ENCODE results near the gene KRT39. TPM values are rescaled to one million over a fixed set of nuclear protein-coding genes. Genes with fewer than 3 reads are reported as not detected.

The KRT39 gene
- total RNA-seq, 1 experiment from 2014 or later, result not detected

DNA sequence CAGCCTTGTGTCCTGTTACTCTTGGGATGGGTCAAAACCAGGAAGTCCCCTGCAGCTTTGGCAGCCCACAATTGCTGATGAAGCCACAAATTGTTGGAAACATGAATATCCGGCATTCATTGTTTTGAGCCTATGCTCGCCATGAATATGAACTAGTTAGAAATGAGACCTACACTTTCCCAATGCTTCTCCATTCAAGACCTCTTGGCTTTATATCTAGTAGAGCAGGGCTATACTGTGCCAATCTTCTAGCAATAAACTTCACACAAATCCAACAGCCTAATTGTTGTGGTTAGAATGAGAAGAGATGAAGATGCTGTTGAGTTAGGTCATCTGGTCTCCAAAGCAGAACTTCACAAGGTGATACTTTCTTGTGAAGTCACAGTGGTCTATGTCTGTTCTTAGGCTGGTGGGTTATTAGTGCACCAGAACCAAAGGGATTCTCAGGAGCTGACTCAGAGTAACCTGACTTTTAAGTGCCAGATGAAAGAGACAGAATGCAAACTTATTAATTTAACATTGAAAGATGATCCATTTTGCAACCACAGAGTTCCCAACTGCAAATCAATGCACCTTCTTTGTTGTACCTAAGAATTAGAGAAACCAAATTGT is 15.6 kb downstream of the KRT39 start:
- Mint-ChIP-seq H3K27ac (no peak overlapping the region), H3K36me3 (no peaks in the 10 kb centered on the region), H3K4me1 (peaks cover 5% of the 10 kb centered on the region; the same call in 1 of the 2 replicates), H3K9me3 (no peaks in the 10 kb centered on the region), H3K4me3 (no peak overlapping the region), H3K27me3 (ENCODE audit: low read depth) (no peaks in the 10 kb centered on the region)
- TF ChIP-seq MYBL2 (CRISPR knock-in tag; IDR thresholded peaks at IDR 0.05), result no peak
- no peak for ATAC-seq
- ChIA-PET POLR2A (no interaction called here), CTCF (no interaction called here)
- no peak for DNase-seq (ENCODE audit: low spot score)

GRCh38 chr17:40950176-40950575 is 16.6 kb downstream of the KRT39 start:
- Mint-ChIP-seq H3K36me3 (no peaks in the 10 kb centered on the region), H3K9me3 (no peaks in the 10 kb centered on the region), H3K27ac (no peak overlapping the region), H3K27me3 (ENCODE audit: low read depth) (no peaks in the 10 kb centered on the region), H3K4me3 (no peak overlapping the region), H3K4me1 (0 out of 2 replicates have a peak, but pooled peaks cover 2% of the 10 kb centered on the region)
- ATAC-seq, result no peak
- ChIA-PET CTCF (interaction anchor here (1.1 kb wide), 1 partner anchor 13 kb away, joined by 4 read pairs; no protein-coding TSS in a partner anchor), POLR2A (no interaction called here)
- no peak for TF ChIP-seq OVOL2 (CRISPR knock-in tag; IDR thresholded peaks at IDR 0.05; ENCODE audit: borderline replicate concordance)
- no peak for TF ChIP-seq ZMAT4 (CRISPR knock-in tag; IDR thresholded peaks at IDR 0.05)
- TF ChIP-seq ERG (CRISPR knock-in tag; IDR thresholded peaks at IDR 0.05), result no peak
- TF ChIP-seq SOX15 (CRISPR knock-in tag; IDR thresholded peaks at IDR 0.05), result no peak
- TF ChIP-seq, protein P1, sequence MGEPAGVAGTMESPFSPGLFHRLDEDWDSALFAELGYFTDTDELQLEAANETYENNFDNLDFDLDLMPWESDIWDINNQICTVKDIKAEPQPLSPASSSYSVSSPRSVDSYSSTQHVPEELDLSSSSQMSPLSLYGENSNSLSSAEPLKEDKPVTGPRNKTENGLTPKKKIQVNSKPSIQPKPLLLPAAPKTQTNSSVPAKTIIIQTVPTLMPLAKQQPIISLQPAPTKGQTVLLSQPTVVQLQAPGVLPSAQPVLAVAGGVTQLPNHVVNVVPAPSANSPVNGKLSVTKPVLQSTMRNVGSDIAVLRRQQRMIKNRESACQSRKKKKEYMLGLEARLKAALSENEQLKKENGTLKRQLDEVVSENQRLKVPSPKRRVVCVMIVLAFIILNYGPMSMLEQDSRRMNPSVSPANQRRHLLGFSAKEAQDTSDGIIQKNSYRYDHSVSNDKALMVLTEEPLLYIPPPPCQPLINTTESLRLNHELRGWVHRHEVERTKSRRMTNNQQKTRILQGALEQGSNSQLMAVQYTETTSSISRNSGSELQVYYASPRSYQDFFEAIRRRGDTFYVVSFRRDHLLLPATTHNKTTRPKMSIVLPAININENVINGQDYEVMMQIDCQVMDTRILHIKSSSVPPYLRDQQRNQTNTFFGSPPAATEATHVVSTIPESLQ (CRISPR knock-in tag; IDR thresholded peaks at IDR 0.05), result no peak
- TF ChIP-seq, protein P2, sequence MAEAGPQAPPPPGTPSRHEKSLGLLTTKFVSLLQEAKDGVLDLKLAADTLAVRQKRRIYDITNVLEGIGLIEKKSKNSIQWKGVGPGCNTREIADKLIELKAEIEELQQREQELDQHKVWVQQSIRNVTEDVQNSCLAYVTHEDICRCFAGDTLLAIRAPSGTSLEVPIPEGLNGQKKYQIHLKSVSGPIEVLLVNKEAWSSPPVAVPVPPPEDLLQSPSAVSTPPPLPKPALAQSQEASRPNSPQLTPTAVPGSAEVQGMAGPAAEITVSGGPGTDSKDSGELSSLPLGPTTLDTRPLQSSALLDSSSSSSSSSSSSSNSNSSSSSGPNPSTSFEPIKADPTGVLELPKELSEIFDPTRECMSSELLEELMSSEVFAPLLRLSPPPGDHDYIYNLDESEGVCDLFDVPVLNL (CRISPR knock-in tag; IDR thresholded peaks at IDR 0.05; ENCODE audit: borderline replicate concordance, low read depth), result no peak
- no peak for TF ChIP-seq ZSCAN18 (CRISPR knock-in tag; IDR thresholded peaks at IDR 0.05)
- TF ChIP-seq SMAD4 (CRISPR knock-in tag; IDR thresholded peaks at IDR 0.05), result no peak
- TF ChIP-seq MAX (CRISPR knock-in tag; IDR thresholded peaks at IDR 0.05), result no peak
- TF ChIP-seq TP53 (CRISPR knock-in tag; IDR thresholded peaks at IDR 0.05), result no peak
- TF ChIP-seq E2F1 (CRISPR knock-in tag; IDR thresholded peaks at IDR 0.05), result no peak
- no peak for TF ChIP-seq AR (CRISPR knock-in tag; IDR thresholded peaks at IDR 0.05)
- no peak for TF ChIP-seq SP1 (CRISPR knock-in tag; conservative IDR thresholded peaks at IDR 0.05)
- no peak for TF ChIP-seq FOXJ3 (CRISPR knock-in tag; IDR thresholded peaks at IDR 0.05; ENCODE audit: borderline replicate concordance)
- TF ChIP-seq ZNF671 (CRISPR knock-in tag; IDR thresholded peaks at IDR 0.05), result no peak
- no peak for TF ChIP-seq CBFB (CRISPR knock-in tag; IDR thresholded peaks at IDR 0.05; ENCODE audit: low read depth)
- TF ChIP-seq MYBL2 (CRISPR knock-in tag; IDR thresholded peaks at IDR 0.05), result no peak
- TF ChIP-seq, protein P3, sequence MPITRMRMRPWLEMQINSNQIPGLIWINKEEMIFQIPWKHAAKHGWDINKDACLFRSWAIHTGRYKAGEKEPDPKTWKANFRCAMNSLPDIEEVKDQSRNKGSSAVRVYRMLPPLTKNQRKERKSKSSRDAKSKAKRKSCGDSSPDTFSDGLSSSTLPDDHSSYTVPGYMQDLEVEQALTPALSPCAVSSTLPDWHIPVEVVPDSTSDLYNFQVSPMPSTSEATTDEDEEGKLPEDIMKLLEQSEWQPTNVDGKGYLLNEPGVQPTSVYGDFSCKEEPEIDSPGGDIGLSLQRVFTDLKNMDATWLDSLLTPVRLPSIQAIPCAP (CRISPR knock-in tag; IDR thresholded peaks at IDR 0.05), result no peak
- no peak for TF ChIP-seq NFATC4 (CRISPR knock-in tag; IDR thresholded peaks at IDR 0.05)
- TF ChIP-seq RELA (CRISPR knock-in tag; IDR thresholded peaks at IDR 0.05; ENCODE audit: borderline replicate concordance), result no peak
- DNase-seq (ENCODE audit: low spot score), result no peak
